NCI-H1092 treated with DMSO at 0.1 percent for 48 hours (cell line): ENCODE results near the gene KCNJ18.
"Not testable (repeated sequence)": the region's sequence is repeated elsewhere in the genome, so short reads cannot be mapped to it uniquely, and the experiment has no call there.

ENCODE experiments used
- DNase-seq: peaks from one replicate; lab custom pipeline; 2025; lab: John Stamatoyannopoulos, UW

KCNJ18 gene

DNA sequence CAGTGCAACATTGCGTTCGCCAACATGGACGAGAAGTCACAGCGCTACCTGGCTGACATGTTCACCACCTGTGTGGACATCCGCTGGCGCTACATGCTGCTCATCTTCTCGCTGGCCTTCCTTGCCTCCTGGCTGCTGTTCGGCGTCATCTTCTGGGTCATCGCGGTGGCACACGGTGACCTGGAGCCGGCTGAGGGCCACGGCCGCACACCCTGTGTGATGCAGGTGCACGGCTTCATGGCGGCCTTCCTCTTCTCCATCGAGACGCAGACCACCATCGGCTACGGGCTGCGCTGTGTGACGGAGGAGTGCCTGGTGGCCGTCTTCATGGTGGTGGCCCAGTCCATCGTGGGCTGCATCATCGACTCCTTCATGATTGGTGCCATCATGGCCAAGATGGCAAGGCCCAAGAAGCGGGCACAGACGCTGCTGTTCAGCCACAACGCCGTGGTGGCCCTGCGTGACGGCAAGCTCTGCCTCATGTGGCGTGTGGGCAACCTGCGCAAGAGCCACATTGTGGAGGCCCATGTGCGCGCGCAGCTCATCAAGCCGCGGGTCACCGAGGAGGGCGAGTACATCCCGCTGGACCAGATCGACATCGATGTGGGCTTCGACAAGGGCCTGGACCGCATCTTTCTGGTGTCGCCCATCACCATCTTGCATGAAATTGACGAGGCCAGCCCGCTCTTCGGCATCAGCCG is 10.8 kb downstream of the KCNJ18 start:
- not testable (repeated sequence) for DNase-seq

DNA sequence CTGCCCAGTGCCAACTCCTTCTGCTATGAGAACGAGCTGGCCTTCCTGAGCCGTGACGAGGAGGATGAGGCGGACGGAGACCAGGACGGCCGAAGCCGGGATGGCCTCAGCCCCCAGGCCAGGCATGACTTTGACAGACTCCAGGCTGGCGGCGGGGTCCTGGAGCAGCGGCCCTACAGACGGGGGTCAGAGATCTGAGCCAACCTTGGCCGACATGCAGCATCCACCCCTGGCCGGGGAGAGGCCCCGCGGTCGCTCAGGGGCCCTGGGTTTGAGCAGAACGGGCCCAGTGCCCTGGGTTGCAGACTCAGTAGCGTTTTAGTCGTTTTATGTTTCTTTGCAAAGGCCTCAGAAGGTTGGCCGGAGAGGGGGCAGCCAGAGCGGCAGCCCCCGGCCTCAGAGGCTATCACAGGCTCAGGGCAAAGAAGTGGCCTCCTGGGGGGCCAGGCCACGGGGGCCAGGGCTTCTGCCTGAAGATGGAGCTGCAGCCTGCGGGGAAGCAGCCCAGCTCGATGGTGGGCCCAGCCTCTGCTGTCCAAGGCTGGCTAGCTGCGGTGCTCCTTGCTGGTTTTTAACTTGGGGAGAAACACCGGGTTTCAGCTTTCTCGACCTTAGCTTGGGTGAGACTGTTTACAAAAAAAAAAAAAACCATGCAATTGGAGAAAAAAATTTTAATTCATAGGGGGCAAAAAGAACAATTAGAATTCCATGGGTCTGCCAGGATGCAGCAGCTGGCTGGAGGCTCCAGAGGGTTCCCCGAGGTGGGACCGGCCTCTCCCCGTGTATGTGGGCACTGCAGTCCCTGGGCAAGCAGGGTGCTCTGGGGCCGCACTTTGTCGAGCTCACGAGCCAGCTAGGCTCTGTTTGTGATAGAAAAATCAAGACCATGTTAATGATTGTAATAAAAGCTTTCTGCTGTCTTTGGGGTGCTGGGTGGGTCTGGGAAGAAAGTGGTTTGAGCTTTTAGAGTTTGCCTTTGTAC is 11.9 kb downstream of the KCNJ18 start:
- DNase-seq = not testable (repeated sequence)

DNA sequence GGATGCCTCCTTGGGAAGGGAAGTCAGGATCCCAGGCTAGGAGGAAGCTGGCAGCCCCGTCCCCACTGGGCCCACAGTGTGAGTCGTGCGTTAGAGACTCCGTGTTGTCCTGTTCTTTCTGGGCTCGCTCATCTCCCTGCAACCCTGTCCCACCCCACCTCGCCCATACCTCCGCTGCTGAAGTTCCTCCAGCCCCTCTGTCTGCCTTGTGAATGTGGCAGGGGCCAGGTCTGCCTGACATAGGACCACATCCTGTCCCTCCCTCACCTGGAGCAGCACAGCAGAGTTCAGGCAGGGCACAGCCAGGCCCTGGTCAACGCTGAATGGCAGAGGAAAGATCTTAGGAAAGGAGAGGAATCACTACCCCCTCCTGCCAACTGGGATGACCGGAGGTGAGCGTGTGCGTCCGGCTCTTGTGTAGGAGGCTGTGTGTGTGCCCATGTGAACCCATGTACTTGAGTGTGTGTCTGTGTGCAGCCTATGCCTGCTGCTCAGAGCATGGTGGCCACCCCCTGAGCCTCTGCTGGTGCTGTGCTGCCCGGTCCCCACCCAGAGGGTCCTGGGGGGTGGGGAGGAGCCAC is 12.8 kb downstream of the KCNJ18 start:
- DNase-seq = no peak

DNA sequence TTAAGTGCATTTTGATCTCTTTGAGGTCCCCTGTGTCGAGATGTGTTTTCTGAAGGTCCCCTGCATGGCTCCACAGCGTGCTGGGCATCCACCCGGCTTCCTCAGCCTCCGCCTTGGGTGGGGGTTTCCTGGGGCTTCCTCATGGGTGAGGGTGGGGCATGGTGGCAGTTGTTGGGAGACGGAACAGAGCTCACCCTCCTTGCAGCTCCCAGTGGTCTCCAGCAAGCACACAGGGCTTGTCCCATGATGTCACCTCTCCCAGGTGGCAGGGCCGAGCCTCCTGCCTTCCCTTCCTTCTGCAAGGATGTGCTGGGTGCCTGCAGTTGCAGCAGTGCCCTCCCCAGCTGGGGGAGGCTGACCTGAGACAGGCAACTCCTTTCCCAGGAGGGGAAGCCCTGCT is 13.4 kb downstream of the KCNJ18 start:
- not testable (repeated sequence) for DNase-seq

DNA sequence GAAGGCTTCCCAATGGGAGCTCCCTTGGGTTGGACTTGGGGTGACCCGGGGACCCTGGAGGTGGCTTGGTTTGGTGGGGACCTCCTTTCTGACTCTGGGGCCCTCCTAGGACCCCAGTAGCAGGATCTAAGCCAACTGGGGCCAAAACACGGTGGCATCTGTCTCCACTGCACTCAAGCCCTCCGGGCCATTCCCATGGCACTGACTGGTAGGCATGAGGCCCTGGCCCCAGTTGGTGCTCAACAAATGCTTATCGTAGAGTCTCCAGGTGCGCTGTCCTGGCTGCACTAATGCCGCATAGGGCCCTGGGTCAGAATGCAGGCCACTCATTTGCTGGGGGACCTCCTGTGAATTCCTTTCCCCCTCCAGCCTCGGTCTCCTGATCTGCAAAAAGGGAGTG is 14.2 kb downstream of the KCNJ18 start:
- DNase-seq = not testable (repeated sequence)

DNA sequence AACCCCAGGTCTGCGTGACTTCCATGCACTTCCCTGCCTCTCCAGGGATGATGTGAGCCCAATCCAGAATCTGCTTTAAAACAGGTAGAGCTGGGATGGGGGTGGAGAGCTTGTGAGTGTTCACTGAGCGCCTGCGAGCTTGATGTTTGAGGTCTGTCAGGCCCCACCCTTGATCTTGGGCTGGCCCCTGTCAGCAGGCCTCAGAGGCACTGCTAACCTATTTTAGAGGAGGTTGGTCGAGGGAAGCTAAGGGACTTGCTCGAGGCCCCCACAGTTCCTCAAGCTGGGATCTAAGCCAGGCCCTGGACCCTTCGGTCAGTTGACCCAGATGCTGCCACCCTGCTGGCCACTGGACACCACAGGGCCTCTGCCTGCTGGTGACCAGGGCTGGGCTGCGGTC is 14.8 kb downstream of the KCNJ18 start:
- DNase-seq = not testable (repeated sequence)

DNA sequence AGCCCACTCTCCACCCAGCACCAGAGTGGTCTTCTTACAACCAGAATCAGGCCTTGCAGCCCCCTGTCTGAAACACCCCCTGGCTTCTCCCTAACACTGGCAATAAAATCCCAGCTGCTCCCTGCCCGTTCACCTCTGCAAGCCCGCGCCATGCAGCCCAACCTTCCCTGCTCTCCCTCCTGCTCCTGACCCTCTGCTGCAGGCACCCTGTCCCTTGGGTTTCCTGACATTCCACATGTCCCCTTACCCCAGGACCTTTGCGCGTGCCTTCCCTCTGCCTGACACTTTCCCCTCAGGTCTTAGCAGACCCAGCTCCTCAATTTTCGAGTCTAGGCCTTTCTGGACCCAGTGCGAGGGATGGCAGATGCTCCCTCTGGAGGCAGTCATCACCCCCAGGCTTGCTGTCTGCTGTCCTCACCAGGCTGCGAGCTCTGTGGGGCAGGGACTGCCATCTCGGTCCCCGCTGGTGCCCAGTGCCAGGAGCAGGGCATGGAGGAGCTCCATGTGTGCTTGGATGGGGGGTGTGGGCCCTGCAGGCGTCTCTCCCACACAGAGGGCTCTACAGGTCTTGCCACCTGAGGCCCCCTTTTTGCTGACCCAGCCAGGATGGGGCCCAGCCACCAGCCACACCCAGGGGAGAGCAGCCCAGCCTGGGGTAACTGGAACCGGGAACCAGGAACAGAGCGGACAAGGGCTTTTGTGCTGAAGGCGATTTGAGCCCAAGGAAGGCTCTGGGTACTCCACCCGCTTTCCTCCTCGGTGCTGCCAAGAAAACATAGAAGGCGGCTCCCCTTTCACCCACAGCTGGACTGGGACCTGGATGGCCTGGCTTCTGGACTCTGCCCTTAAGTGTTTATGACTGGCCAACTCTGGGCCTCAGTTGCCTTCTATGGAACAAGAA is 15.6 kb downstream of the KCNJ18 start:
- DNase-seq = not testable (repeated sequence)

DNA sequence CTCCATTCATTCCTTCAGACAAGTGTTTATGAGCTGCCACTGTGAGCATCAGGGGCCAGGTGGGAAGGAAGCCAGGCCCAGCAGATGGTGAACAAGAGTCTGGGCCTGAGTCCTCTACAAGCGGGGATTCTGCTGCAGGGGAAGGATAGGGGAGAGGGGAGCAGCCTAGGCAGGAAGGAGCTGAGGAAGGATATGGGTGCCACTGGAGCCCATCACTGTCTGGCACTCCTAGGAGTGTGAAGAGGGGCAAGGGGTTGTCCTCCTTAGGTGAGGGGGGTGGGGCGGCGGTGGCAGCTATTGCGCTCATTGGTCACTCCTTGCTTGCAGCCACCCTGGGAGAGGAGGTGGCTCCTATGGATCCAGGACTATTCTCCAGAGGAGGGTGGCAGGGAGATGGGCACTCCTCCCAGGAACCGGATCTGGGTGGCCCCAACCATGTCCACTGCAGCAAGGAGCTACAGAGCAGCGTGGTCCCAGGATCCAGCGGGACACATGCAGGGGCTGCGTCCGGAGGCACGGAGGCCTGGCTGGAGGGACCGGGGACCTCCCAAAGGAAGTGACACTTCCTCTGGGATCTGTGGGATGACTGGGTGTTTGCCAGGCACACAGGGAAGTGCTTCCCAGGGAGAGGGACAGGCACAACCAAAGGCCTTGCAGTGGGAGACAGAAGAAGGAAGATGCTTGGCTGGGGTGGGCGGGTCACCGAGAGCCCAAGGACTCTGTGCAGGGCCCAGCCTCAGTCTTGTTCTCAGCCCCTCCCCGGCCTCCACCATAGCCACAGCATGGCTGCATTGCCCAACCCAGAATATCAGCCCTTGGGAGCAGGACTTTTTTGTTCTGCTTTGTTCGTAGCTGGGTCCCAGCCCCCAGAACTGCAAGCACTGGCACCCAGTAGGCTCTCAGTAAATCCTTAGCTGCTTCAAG is 16.6 kb downstream of the KCNJ18 start:
- not testable (repeated sequence) for DNase-seq

DNA sequence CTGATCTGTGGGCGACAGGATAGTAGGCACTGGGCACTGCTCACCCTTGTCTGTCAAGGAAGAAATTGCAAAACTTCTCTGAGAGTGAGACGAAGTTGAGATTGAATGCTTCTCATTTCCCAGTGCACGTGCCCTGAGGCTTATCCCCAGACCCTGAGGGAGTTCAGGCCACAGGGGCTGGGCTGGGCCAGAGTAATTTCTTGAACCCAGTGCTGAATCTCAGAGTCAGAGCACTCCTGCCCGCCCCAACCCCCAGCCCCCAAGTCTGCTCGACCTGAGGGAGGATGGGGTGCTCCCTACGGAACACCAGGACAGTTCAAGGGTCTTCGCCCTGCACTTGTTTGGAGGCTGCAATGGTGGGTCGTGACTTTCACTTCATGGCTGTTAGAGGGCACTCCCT is 17.7 kb downstream of the KCNJ18 start:
- not testable (repeated sequence) for DNase-seq

DNA sequence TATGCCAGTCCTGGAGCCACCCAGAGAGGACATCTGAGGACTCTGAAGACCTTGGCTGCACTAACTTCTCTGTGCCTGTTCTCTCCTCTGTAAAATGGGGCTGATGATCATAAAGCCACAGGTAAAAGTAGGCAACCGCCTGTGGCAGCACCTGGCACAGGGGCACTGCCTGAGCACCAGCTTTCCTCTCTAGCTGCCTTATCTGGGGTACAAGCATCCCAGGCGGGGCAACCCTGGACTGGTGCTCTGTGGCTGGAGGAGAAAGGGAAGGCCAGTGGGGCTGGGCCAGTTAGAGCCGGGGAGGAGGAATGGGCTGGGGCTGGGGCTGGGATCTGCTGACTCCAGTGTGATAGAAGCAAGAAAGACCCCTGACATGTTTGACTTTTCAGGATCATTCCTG is 18.2 kb downstream of the KCNJ18 start:
- not testable (repeated sequence) for DNase-seq

DNA sequence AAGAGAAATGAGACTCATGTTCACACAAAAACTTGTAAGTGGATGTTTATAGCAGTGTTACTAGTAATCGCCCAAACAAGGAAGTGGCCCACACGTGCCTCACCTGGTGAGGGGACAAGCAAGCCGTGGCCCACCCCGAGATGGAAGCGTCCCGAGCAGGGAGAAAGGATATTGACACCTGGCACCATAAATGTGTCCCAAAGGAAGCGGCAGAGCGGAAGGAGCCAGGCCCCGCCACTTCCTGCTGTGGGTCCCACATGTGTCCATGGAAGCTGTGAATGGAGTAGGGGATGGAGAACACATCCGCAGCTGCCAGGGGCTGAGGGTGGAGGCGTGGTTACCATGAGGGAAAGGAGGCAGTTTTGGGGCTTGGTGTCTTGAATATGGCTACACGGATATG is 18.9 kb downstream of the KCNJ18 start:
- DNase-seq = no peak

DNA sequence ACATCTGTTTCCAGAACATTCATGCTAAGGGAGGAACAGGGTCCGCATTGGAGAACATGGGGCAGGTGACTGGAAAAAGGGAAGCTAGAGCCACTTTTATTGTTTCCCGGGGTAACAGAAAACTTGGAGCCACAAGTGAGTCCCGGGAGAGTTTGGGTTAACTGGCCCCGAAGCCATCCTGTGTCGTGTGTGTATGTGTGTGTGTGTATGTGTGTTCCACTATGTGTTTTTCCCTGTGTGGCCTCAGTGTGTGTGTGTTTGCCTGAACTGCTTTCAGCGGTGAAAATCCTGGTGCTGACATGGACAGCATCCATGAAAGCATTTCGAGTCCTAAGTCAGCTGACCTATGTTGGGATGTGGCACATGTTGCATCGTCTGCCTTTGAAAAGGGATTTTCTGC is 20.7 kb downstream of the KCNJ18 start:
- not testable (repeated sequence) for DNase-seq

DNA sequence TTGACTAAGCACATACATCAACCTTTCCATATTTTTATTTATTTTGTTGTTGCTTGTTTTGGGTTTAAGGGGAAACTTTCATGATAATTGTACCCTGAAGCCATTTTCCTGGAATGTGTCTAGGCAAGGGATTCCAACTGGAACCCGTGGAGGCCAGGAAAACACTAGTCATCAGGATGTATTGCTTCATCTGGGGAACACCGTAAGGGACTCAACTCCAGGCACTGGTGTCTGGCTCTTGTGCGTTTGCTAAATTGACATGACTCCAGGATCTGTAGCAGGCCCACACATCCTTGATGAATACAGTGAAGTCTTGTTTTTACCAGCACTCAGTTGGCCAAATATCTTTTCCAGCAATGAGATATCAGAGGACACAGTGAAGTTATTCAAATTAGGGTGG is 21.3 kb downstream of the KCNJ18 start:
- not testable (repeated sequence) for DNase-seq

DNA sequence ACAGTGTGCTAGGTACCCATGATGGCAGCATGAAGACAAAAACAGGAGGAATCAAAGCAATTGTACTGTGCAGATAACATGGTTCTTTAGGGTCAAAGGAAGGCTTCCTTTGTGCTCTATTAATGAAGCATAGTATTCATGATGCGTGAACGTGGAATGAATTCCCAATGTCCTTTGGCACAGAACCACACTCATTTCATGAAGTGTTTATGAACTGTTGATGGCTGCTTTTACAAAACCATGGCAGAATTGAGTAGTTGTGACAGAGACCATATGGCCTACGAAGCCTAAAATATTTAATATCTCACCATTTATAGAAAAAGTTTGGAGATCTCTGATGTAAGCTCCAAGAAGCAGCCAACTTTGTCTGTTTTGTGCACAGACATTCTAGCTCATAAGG is 22.4 kb downstream of the KCNJ18 start:
- DNase-seq = not testable (repeated sequence)

DNA sequence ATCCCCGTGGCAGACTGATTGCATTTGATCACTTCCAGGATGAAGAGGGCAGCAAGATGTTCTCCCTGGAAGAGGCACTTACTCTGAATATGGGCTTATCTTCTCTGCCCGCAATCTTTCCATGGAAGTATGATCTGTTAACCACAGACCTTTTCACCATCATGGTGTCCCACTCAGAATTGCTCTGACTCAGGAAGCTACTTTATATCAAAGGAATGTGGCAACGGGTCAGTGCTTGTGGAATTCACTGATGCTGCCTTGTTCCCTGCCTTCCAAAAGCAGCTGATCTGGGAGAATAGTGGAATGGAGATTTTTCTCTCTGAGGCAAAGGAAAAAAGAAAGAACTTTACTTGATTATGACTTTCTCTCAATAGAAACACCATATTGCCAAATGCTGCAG is 23.6 kb downstream of the KCNJ18 start:
- DNase-seq = not testable (repeated sequence)

DNA sequence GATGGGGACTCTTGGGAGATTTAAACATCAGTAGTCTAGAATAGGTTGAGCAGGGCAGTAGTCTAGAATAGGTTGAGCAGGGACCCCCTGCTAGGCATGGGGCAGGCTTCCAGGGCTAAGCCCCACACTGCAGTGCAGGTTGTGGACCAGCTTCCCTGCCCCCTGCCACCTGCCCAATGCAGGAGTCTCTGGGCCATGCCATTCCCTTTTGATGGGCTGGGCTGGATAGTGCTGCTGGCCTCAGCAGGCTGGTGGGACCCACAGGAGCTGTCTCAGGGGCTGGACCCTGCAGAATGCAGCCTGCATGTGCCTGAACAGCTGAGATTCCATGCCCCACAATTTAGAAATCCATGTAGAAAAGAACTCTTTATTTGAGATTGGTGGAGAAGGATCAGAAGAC is 26.6 kb downstream of the KCNJ18 start:
- not testable (repeated sequence) for DNase-seq

DNA sequence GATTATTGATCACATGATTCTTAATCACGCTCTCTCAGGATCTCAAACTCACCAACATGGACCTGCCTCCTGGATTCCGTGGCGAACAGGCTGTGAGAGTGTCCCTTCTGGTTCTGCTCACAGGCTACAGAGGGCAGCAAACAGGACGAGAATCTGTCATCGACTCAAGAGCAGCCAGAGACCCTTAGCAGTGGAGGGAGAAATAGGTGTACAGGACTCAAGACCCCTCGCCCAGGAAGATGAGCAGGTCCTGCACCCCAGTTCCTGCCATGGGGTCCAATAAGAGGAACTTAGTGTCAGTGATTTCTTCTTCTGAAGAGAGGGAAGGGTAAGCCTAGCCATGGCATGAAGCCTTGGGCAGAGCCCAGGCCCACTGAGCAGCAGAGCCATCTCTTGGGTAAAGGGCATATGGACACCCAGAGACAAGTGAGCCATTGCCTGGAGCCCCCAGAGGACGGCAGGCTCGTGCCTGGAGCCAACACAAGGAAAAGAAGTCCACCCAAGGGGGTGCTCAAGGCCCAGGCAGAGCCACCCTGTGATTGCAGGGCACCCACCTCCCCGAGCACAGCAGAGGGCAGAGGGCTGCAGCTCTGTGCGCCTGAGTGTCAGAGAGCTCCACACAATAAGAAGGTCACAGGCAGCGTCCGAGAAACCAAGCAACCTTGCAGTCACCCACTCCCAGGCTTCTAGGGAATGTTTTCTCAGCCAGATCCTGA is 27.3 kb downstream of the KCNJ18 start:
- DNase-seq = not testable (repeated sequence)

DNA sequence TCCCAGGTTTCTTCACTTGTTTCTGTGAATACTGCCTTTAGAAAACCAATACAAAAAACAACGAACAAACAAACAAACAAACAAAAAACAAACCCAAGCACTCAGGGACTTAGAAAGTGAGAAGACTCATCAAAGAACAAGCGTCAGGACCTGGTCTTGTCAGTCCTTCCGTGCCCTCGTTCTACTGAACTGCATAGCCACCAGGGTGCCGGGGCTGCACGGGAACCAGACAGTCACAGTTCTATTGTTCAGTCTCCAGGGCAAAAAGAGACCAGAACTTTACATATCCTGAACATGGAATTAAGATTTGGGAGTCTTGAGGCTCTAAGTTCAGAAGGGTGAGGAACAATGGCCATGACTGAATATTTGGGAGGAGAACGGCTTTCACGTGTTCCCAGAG is 28.2 kb downstream of the KCNJ18 start:
- DNase-seq = not testable (repeated sequence)

DNA sequence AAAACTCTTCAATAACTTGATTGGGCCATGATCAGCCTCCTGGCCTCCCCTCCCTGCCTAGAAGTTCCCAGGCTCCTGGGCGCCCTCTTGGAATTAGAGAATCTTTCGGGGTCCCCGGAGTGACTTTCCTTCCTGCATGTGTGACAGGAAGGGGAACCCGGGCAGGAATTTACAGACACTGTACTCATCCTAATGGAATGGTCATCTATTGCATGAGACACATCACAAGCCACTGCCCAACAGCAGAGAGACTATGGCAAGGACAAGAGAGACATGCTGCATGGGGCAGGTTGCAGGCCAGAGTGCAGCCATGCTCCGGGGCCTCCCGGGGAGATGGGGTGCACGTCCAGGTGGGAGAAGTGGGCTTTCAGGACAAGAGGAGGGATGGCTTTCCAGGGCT is 29.9 kb downstream of the KCNJ18 start:
- DNase-seq = not testable (repeated sequence)
